Sigmoid colon (tissue), 4 donors: ENCODE measurements around the gene SDR42E2.

Source experiments
- CTCF ChIP-seq, 4 experiments: fragments of 450-650 bp in 3 of 4; fragments of 200-600 bp in 1 of 4; IDR thresholded peaks; one replicate each; pipeline ENCODE4 v1.5.1; 2016 to 2019; ENCODE audit warnings: antibody characterized with exemption in 4 of 4, mild to moderate bottlenecking in 3 of 4, moderate library complexity in 2 of 4
- POLR2A ChIP-seq, 2 donors: fragments of 450-650 bp; IDR thresholded peaks; one replicate each; pipeline ENCODE4 v1.6.1; 2016; ENCODE audit warnings: antibody characterized with exemption in 2 of 2, mild to moderate bottlenecking in 2 of 2, moderate library complexity in 2 of 2
- POLR2AphosphoS5 ChIP-seq, 4 donors: sonication (generic); formaldehyde crosslinking; IDR thresholded peaks; one replicate each; pipeline ENCODE4 v1.6.1; 2017; ENCODE audit warnings: antibody characterized with exemption in 4 of 4

GRCh38 chr16:22124583-22125284 is 37.6 kb upstream of the SDR42E2 start:
- no peak for TF ChIP-seq POLR2A (IDR thresholded peaks at IDR 0.05)
- no peak for TF ChIP-seq CTCF (IDR thresholded peaks at IDR 0.05)
- TF ChIP-seq POLR2AphosphoS5 (IDR thresholded peaks at IDR 0.05), result no peak
